GM23338 (cell line): Measurements from ENCODE around the gene R3HCC1L.

Experiments
- CTCF ChIP-seq, 2 experiments: fragments of 200-600 bp in 1 of 2; sonication (generic) in 1 of 2; conservative IDR thresholded peaks; 2 replicates each; pipeline versions ENCODE4 v1.5.1 to v1.6.1; 2016 to 2017; ENCODE audit warnings: antibody characterized with exemption in 2 of 2, low read depth in 2 of 2, mild to moderate bottlenecking in 2 of 2, moderate library complexity in 1 of 2
- TF ChIP-seq, protein P1 (sequence below): IDR thresholded peaks from one replicate; pipeline ENCODE4 v1.6.1; 2018; ENCODE audit warnings: antibody characterized with exemption; ENCODE audit not compliant: unreplicated experiment

DNA sequence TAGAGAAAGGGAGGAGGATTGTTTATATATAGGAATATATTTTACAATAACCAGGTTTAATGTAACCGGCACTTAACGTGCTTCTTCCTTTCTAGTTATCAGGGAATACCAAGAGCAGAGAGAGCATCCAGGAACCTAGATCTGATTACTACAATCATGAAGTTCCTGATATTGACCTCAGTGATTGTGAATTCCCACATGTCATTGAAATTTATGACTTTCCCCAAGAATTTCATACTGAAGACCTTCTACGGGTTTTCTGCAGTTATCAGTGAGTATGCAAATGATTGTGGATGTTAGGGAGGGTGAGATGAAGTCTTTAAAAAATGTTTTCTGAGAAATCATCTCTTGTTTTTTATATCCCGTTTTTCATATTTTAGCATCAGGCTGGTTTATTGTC, 97.0 kb downstream of the R3HCC1L start:
- TF ChIP-seq CTCF (conservative IDR thresholded peaks at IDR 0.05; ENCODE audit: low read depth in 2 of 2), result no peak
- TF ChIP-seq, protein P1, sequence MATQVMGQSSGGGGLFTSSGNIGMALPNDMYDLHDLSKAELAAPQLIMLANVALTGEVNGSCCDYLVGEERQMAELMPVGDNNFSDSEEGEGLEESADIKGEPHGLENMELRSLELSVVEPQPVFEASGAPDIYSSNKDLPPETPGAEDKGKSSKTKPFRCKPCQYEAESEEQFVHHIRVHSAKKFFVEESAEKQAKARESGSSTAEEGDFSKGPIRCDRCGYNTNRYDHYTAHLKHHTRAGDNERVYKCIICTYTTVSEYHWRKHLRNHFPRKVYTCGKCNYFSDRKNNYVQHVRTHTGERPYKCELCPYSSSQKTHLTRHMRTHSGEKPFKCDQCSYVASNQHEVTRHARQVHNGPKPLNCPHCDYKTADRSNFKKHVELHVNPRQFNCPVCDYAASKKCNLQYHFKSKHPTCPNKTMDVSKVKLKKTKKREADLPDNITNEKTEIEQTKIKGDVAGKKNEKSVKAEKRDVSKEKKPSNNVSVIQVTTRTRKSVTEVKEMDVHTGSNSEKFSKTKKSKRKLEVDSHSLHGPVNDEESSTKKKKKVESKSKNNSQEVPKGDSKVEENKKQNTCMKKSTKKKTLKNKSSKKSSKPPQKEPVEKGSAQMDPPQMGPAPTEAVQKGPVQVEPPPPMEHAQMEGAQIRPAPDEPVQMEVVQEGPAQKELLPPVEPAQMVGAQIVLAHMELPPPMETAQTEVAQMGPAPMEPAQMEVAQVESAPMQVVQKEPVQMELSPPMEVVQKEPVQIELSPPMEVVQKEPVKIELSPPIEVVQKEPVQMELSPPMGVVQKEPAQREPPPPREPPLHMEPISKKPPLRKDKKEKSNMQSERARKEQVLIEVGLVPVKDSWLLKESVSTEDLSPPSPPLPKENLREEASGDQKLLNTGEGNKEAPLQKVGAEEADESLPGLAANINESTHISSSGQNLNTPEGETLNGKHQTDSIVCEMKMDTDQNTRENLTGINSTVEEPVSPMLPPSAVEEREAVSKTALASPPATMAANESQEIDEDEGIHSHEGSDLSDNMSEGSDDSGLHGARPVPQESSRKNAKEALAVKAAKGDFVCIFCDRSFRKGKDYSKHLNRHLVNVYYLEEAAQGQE, result no peak
